Measurements from ENCODE around the gene PRSS35.

The PRSS35 gene, protein sequence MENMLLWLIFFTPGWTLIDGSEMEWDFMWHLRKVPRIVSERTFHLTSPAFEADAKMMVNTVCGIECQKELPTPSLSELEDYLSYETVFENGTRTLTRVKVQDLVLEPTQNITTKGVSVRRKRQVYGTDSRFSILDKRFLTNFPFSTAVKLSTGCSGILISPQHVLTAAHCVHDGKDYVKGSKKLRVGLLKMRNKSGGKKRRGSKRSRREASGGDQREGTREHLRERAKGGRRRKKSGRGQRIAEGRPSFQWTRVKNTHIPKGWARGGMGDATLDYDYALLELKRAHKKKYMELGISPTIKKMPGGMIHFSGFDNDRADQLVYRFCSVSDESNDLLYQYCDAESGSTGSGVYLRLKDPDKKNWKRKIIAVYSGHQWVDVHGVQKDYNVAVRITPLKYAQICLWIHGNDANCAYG

DNA sequence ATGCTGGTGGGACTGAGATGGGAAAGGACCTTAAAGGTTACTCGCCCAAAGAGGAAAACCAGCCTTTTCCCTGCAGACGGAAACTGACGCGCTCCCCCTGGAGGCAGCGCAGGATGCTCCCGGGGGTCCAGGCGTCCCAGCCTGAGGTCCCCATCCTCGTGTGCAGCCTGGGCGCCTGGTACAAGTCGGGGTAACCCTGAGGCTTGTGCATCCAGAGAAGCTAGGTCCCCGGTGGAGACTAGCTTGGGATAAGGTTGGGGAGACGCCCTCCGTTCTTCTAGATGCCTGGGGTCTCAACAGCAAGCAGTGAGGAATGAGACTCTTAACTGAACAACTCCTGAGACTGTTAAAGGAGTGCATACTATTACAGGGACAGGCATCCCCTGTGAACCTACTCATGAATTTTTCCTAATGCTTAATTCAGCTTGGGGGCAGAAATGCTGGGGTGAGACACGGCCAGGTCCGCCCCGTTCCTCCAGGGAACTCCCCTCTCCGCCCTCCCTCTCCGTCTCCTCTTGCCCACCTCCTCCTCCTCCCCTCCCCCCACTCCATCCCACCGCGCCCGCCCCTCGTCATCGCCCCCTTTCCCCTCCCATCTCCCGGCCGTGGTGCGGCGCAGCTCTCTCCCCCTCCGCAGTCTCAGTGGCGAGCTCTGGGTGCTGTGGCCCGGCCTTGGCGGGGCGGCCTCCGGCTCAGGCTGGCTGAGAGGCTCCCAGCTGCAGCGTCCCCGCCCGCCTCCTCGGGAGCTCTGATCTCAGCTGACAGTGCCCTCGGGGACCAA lies at the start of gene PRSS35:
Gene PRSS35, plus strand, starts transcription at position 634 of the 781 bp plus-strand sequence. CDS start 10,908 bp downstream, outside the sequence.
- TF ChIP-seq, protein P1, sequence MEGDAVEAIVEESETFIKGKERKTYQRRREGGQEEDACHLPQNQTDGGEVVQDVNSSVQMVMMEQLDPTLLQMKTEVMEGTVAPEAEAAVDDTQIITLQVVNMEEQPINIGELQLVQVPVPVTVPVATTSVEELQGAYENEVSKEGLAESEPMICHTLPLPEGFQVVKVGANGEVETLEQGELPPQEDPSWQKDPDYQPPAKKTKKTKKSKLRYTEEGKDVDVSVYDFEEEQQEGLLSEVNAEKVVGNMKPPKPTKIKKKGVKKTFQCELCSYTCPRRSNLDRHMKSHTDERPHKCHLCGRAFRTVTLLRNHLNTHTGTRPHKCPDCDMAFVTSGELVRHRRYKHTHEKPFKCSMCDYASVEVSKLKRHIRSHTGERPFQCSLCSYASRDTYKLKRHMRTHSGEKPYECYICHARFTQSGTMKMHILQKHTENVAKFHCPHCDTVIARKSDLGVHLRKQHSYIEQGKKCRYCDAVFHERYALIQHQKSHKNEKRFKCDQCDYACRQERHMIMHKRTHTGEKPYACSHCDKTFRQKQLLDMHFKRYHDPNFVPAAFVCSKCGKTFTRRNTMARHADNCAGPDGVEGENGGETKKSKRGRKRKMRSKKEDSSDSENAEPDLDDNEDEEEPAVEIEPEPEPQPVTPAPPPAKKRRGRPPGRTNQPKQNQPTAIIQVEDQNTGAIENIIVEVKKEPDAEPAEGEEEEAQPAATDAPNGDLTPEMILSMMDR (IDR thresholded peaks at IDR 0.05) = peak; percentile 82
- no peak for TF ChIP-seq ZFX (IDR thresholded peaks at IDR 0.05; ENCODE audit: borderline replicate concordance)
- no peak within 1 kb of the TSS for H3K27ac ChIP-seq

DNA sequence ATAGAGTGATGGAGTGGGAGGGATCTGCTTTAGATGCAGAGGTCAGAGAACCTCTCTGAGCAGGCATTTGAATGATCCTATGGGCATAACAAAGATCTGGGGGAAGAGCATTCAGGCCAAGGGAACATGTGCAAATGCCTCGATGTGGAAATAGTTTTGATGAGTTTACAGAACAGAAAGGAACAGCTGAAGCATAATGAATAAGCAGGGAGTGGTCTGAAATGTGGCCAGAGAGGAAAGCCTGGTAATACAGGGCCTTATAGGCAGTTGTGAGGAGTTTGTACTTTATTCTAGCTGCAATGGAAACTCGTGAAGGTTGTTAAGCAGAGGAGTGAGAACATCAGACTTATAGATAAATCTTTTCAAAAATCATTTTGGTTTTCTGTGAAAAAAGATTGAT lies 48.4 kb upstream of the PRSS35 start:
- no peak overlapping the region for H3K27ac ChIP-seq
- TF ChIP-seq, protein P1 (IDR thresholded peaks at IDR 0.05) = no peak

DNA sequence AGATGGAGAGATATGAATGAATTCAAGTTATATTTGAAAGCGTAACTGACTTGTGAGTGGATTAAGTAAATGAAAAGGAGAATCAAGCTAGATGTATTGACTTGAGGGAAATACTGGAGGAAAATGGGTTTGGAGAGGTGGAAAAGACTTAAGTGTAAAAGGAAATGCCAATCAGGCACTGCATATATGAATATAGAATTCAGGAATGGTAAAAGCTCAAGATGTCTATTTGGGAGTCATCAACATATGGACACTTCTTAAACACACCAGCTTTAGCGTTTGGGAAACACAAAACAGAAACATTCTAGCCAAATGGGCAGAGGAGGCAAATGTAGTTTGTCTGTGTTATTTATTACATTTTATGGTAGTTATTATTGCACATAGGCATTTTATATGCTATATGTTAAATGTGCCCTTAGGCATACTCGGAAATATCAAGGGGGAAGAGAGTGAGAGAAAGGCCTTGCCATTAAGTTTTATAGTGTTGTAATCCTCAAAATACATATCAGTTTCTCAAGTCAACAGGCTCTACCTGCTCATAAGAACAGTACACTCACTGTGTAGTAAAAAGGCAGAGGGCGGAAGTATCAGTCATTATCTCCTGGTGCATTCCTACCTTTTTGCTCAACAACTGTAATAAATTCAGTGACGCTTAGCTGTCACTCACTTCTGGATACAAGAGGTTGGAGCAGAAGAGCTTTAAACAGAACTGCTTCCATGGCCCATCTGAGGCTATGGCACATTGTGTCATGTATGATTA lies 47.8 kb upstream of the PRSS35 start:
- TF ChIP-seq ZFX (IDR thresholded peaks at IDR 0.05; ENCODE audit: borderline replicate concordance) = no peak
- TF ChIP-seq, protein P1 (IDR thresholded peaks at IDR 0.05) = no peak
- H3K27ac ChIP-seq = no peak overlapping the region

DNA sequence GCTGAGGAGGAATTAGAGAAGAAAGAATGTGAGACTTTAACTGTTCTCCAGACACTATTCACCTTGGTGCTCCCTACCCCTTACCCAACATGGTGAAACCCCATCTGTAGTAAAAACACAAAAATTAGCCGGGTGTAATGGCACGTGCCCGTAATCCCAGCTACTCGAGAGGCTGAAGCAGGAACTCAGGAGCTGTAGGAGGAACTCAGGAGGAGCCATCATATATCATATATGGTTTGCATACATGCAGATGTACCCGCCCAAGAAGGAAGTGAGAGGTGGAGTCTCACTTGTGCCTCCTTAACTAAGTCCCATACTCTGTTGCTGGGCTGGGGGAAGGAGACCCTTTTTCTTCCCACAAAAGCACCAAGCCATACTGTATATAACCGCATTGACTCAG lies 46.0 kb upstream of the PRSS35 start:
- H3K27ac ChIP-seq = no peak overlapping the region
- TF ChIP-seq, protein P1 (IDR thresholded peaks at IDR 0.05) = no peak
- no peak for TF ChIP-seq ZFX (IDR thresholded peaks at IDR 0.05; ENCODE audit: borderline replicate concordance)

DNA sequence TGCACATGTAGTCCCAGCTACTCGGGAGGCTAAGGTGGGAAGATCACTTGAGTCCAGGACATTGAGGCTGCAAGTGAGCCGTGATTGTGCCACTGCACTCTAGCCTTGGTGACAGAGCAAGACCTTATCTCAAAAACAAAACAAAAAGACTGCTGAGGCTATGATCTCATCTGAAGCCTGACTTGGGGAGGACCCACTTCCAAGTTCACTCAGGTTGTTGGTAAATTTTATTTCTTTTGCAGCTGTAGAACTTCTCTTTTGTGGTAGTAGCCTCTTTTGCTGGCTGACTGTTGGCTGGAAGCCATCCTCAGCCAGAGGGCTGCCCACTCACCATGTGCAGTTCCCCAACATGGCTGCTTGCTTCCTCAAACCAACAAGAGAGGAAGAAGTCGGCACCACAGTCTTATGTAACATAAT lies 44.7 kb upstream of the PRSS35 start:
- no peak overlapping the region for H3K27ac ChIP-seq
- TF ChIP-seq ZFX (IDR thresholded peaks at IDR 0.05; ENCODE audit: borderline replicate concordance) = no peak
- TF ChIP-seq, protein P1 (IDR thresholded peaks at IDR 0.05) = no peak

DNA sequence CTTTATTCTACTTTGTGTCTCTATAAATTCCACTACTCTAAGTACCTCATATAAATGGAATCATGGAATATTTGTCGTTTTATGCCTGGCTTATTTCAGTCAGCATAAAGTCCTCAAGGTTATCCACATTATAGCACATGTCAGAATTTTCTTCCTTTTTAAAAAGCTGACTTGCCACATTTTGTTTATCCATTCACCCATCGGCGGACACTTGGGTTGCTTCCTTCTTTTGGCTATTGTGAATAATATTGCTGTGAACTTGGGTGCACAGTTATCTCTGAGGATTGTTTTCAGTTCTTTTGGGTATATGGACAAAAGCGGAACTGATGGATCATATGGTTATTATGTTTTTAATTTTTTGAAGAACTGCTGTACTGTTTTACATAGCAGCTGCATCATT lies 42.3 kb upstream of the PRSS35 start:
- no peak overlapping the region for H3K27ac ChIP-seq
- no peak for TF ChIP-seq ZFX (IDR thresholded peaks at IDR 0.05; ENCODE audit: borderline replicate concordance)
- TF ChIP-seq, protein P1 (IDR thresholded peaks at IDR 0.05) = no peak

All from 22Rv1 (cell line).